Endothelial cell of hepatic sinusoid (primary cell): ENCODE measurements around the gene KRT82.

ENCODE experiments used
- in situ Hi-C: cut with HindIII; loops from 2 replicates; pipeline ENCODE4 v1.10.0; 2017; ENCODE audit warnings: low sequenced_read_pairs

KRT82 gene

DNA sequence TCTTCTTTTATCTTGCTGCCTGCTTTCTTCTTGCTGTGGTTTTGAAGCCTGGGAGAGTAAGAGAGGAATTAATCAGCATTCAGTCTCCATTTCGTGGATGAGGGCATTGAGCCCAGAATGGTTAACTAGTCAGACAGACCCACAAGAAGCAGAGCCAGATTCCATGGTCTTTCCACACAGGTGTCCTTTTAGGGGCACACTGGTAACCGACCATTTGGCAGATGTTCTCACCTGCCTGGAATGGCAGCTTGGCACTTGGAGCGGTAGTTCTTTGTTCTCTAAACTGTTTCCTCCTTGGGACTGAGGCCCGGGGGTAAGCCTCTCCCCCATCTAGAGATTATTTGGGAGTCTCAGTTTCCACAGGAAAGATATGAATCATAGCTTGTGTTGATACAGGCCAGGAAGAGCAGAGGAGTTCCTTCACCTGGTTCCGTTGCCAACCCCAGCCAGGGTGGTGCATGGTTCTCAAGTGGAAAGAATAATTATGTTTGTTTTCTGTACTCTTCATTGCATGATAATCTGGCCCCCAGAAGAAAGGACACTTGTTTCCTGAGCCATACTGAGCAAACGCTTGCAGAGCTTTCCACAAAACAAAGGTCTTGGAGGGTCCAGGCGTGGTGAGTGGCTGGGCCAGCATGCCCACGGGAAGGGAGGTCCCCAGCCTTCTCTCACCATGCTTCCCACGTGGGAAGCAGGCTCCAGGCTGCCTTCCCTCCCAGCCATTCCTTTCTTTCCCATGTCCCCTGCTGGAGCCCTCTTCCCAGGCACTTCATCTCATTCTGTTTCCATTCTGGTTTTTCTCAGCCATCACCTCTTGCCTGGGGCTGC is 30.1 kb upstream of the KRT82 start:
- in situ Hi-C loops: no loop called here

GRCh38 chr12:52435659-52435999 is 29.5 kb upstream of the KRT82 start:
- in situ Hi-C loops: no loop called here

- in situ Hi-C loops: loop anchor here (5.0 kb wide), 1 partner anchor 38 kb away; no protein-coding TSS in a partner anchor
These were observed 28.8 kb upstream of the KRT82 start for GRCh38 chr12:52434760-52435530.

GRCh38 chr12:52434081-52434733 is 28.1 kb upstream of the KRT82 start, which contains the start of gene KRT75:
Gene KRT75, minus strand, starts transcription at chr12:52434371. Its CDS starts 67 bp downstream, at chr12:52434304.
- in situ Hi-C loops: loop anchor here (5.0 kb wide), 1 partner anchor 37 kb away; no protein-coding TSS in a partner anchor

DNA sequence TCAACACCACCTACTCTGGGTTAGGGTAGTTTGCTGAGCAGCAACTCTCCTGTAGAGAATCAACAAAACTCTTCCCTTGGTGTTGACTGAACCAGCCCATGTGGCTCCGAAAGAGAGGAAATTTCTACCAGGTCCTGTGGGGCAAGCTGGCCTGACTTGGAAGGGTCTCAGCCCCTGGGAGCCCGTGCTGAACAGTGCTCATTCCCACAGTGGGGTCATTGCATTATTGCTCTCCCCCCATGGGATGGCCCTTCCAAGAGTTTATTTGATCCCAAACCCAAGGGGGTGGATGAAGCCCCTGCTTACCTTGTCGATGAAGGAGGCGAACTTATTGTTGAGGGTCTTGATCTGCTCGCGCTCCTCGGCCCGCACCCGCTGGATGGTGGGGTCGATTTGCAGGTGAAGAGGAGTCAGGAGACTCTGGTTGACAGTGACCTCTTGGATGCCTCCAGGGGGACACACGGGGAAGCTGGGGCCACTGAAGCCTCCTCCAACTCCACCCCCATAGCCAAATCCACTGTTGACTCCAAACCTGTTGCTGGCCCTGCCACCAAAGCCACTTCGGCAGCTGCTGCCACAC is 27.5 kb upstream of the KRT82 start:
- in situ Hi-C loops: loop anchor here (5.0 kb wide), 1 partner anchor 36 kb away; no protein-coding TSS in a partner anchor

DNA sequence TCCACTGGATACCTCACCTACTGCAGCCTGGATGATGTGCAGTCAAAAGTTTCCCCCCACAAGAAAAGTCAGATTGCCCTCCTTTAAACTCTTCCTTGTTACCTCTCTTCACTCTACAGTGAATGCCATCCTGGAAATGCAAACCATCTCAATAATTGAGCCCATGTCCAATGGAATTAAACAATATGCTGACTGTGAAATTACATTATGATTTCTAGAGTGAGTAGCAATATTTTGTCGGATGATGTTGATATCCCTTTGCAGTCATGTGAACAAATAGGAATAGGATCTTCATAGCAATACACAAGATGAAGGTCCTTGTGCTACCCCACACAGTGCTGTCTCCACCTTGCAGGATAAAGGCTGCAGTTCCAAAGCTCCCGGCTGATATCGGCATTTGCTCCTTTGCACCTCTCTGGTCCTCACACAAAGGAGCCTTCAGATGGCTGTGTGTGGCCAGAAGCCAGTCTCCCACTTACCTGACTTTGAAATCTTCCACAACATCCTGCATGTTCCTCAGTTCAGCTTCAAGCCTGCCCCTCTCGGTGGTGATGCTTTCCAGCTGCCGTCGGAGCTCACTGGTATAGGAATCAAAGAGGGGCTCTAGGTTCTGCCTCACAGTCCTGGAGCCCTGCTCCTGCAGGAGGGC is 26.5 kb upstream of the KRT82 start:
- in situ Hi-C loops: loop anchor here (5.0 kb wide), 1 partner anchor 35 kb away; no protein-coding TSS in a partner anchor

DNA sequence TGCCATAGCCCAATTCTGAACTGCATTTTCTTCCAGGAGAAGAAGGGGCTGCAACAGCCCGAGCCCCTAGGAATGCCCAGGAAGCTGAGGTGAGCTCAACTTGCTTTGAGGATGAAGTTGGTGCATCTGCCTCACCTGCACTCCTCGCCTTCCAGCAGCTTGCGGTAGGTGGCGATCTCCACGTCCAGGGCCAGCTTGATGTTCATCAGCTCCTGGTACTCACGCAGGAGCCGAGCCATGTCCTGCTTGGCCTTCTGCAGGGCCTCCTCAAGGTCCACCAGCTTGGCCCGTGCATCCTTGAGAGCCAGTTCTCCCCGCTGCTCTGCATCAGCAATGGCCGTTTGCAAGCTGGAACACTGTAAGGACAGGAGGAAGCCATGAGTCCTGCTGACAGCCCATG is 22.0 kb upstream of the KRT82 start:
- in situ Hi-C loops: no loop called here

DNA sequence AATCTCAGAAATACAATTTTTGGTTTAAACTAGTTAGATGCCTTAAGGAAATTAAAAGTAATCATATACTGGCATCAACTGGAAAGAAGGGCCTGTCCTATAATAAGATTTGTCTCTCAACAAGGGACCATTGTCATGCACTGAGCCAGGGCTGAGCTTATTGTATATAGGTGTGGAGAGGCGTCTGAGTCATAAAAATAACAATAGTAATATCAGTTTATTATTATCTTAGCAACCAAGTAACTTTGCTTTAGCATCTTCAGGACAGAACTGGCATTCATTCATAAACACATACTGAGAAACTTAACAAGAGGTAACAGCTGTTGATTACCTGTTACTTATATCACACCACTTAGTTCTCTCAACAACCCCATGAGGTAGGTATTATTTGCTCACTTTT is 20.9 kb upstream of the KRT82 start:
- in situ Hi-C loops: no loop called here

DNA sequence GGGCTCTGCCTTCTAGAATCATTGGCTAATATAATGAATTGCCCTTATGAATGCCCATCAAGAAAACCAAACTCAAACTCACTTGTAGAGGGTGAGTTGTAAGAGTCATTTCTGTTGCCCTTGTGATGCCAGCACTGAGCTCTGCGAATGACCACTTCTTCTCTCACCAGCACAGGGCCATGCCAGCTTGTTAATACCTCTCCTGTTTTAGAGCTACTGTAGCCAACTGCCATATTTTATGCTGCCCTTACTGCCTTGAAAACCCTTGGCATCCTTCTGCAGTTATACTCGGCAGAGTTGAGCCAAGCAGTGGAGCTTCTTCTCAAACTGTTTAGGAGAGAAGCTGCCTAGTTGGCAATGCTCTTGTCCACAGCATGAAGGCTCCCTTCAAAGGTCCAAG is 19.9 kb upstream of the KRT82 start:
- in situ Hi-C loops: no loop called here

GRCh38 chr12:52425466-52425865 is 19.3 kb upstream of the KRT82 start:
- in situ Hi-C loops: no loop called here

DNA sequence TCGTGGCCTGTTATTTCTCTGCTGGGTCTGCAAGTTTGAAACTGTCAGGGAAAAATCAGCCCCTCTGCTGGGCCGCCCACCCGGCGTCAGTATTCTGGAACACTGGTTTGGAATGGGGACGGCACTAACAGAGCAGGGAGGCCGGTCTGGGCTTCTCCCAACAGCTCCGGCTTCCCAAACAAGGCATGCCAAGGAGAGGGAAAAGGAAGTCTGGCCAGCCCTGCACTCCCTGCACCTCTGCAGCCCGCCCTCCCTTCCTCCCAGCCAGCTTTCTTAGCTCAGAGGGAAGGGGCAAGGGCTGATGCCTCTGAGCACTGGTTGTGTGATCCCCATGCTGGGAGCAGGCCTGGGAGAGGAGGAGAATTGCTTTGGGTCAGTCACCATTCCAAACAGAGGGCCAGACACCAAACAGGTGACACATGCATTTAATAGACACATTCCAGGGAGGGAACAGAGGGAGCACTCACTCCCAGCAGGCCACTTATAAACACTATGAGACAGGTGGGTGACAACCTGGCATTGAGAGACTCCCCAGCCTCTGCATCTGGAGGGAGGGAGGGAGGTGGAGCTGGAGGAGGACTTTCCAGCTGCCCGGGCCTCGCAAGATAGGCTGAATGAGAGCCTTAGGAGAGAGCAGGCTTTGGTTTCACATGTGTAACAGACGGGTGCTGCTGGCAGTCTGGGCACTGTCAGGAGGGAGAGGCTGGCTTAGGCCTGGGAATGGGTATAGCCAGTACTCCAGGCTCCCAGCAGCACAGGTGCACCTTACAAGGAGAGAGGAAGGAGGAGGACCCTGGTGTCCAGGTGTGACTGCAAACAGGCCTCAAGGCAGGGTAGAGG is 17.7 kb upstream of the KRT82 start:
- in situ Hi-C loops: no loop called here

- in situ Hi-C loops: no loop called here
These were observed 16.9 kb upstream of the KRT82 start for GRCh38 chr12:52423035-52423434.

- in situ Hi-C loops: no loop called here
These were observed 13.5 kb upstream of the KRT82 start for GRCh38 chr12:52419656-52420055.

DNA sequence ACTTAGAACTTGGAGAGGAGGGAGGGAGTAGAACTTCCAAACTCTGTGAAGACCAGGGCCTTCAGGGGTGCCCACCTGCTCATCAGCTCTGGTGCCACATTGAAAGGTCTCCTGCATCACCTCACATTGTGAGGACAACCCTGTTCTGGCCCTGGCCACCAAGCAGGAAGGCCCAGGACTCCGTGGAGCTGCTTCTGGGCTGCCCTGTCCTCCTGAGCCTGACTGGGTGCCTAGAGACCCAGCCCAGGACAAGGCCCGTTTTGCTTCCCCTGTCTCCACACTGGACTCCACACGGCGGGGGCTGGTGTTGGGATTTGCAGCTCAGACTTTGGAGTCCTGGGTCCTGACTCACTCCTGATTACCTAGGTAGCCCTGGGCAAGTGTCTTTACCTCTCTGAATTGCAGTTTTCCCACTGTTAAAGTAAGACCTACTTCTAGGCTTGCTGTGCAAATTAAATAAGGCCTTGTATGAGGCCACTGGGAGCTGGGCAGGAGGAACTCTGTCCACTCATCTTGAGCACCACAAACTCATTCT is 12.5 kb upstream of the KRT82 start:
- in situ Hi-C loops: no loop called here

DNA sequence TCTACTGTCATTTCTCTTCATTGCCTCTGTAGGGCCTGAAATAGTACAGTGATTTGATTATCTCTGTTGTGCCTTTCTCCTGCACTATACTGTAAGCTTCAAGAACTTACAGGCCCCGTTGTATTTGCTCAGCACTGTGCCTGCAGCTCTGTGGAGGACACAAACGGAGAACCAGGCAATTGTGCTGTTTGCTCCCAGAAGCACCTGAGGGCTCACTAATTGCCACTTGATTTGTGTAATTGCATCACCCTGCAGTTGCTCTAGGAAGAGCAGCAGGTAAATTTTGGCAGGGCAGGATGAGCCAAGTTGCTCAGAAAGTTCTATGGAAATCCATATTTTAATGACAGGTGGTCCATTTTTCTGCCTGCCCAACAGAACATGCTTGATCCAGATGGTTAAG is 11.6 kb upstream of the KRT82 start:
- in situ Hi-C loops: no loop called here

DNA sequence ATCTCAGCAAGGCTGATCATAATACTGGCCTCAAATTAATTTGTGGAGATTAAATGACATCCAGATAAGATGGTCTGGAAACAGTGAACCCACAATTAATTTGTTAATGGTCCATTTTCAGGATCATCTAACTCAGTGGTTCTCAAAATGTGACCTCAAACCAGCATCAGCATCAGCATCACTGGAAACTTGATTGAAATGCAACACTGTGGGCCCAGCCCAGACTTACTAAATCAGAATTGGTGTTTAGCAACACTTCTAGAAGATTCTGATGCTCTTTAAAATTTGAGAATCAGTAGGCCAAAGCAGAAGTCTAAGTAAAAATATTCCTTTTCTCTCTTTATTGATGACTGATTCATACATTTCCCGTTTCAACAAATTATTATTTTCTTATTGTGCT is 10.7 kb upstream of the KRT82 start:
- in situ Hi-C loops: no loop called here

GRCh38 chr12:52415870-52416750 is 10.0 kb upstream of the KRT82 start:
- in situ Hi-C loops: no loop called here

DNA sequence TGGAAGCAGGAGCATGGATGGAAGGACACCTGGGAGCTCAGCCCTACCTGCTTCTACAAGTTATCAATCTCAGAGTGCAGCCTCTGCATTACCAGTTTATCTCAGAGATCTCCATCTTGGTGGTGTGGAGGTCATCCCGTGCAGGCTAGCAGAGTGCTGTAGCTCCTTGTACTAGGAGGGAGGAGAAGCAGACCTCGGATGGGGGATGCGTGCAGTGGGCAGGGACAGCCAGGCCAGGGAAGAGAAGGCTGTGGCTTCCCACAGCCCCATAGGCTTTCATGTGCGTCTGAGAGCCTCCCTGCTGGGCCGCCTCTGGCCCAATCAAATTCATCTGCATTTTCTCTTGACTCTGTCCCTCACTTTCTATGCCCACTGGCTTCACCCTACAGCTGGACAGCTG is 8.8 kb upstream of the KRT82 start:
- in situ Hi-C loops: no loop called here
